Stimulated activated CD4-positive, alpha-beta T cell treated with anti-CD3 and anti-CD28 coated beads, Interleukin-1b, Interleukin-23, amount 100 ng/mL, for 24 hours (primary cell): ENCODE results near the gene FKBP15.
"Not testable (repeated sequence)": the region's sequence is repeated elsewhere in the genome, so short reads cannot be mapped to it uniquely, and the experiment has no call there.

Experiments
- DNase-seq, 4 experiments: peaks; one replicate each; pipeline ENCODE4 v3.0.0-alpha.2; 2020; ENCODE audit warnings: low read depth in 4 of 4, low spot score in 1 of 4

The FKBP15 gene

DNA sequence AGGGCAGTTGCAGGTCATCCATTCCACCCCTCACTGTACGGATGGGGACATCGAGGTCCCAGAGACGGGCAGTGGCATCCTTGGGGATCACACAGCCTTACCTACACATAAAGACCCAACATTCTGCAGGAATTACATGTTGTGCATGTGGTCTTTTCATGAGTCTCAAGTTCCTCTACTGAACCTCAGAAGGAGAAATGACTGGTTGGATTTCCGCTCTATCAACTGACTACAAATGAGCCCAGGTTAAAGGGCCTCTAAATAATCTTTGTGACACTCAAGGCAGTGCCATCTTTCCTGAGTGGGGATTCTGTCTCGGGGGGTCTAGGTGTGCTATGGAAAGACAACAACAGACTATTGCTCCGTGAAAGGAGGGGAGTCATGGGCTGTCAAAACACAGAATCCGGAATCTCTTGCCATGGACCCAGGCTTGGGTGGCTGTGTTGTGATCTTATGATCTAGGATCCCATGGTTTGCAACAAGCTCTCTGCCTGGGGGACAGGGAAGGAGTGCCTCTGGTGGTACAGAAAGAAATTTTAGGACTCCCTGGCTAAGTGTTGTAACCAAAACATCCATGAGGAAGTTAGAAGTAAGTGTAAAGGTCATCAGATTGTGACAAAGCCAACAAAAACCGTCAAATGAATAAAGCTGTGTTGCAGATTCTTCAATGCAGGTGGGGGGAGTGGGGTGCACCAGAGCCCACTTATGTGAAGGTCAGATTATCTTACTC lies 72.1 kb downstream of the FKBP15 start:
- no peak for DNase-seq

GRCh38 chr9:113148372-113148705 lies 72.7 kb downstream of the FKBP15 start:
- DNase-seq = no peak

GRCh38 chr9:113143432-113144227 lies 77.4 kb downstream of the FKBP15 start:
- no peak for DNase-seq

GRCh38 chr9:113140896-113141295 lies 80.2 kb downstream of the FKBP15 start:
- DNase-seq = not testable (repeated sequence)

GRCh38 chr9:113139953-113140352 lies 81.1 kb downstream of the FKBP15 start:
- DNase-seq = no peak

DNA sequence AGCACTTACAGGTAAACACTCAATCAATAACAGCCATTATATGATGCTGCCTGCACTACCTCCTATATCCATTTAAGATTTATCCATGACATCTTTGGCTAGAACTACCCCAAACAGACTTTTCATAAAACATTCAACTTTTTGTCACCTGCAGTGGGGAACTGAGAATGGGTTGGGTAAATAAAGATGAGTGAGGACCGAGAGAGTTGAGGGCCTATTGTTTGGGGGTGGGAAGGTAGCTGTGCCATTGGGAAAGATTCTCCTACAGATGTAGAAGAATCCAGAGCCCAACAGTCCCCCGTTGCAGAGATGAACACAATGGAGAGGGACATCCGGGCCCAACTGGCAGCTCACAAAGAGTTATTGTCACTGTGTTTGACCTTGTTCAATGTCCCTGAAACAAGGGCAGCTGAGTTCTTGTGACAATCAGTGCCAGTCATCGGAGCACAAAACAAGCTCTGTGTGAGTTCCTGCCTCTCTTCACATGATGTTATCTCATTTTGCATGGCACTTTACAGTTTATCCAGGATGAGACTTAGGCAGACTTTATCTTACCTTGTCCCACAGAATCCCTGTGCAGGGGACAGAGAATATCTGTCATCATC lies 81.8 kb downstream of the FKBP15 start:
- no peak for DNase-seq

DNA sequence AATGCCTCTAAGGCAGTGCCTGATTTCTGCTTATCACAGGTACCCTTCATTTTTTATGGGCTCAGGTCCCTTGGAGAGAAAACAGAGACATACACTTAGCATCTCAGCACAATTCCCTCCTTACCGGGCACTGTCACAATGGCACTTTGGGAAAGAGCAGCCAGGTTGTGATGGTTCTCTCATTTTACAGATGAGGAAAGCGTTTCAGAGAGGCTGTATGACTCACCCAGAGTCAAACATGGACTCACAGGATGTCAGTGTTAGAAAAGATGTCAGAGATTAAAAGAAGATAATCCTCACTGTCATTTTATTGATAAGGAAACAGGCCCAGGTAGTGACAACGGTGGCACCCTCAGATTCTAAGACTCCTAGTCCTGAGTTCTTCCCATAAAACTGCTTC lies 82.3 kb downstream of the FKBP15 start:
- no peak for DNase-seq

DNA sequence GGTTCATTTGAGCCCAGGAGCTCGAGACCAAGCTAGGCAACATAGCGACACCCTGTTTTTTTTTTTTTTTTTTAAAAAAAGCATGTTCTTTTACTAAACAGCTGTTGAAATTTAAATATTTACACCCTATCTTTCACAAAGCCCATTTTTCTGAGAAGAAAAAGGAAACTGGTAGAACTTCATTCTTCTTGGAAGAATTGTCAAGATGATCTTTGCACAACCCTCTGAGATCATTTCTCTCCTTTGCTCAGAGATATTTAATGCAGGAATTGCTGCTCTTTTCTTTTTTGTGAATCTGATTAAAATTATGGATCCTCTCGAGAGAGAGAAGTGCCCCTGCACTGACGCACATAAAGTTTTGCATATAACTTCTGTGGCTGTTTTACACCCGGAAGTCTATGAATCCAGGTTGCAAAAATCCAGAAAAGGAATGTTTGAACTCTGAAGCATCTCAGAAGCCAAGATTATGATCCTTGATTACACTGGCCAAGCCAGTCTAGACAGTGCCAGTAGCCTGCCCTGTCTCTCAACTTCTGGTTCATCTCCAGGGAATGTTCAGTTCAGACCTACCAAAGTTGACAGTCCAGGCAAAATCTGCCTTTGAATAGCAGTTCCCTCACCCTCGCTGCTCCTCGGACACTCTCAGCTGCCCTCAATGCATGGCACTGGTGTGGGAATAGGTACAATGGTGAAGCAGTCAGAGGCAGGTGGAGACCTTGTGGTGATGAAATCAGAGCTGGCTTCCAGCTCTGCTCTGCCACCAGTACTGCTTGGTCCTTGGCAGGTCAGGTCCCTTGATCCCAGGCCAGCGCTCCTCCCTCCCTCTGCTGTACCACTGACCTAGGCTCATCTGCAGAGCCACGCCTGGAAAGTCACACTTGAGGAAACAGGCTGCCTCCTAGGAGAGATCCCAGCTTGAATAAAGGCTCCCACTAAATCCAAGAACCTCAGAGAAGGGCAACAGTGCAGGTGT lies 83.6 kb downstream of the FKBP15 start:
- DNase-seq = no peak

- no peak for DNase-seq
Measured at GRCh38 chr9:113131689-113132151, 89.4 kb downstream of the FKBP15 start.

DNA sequence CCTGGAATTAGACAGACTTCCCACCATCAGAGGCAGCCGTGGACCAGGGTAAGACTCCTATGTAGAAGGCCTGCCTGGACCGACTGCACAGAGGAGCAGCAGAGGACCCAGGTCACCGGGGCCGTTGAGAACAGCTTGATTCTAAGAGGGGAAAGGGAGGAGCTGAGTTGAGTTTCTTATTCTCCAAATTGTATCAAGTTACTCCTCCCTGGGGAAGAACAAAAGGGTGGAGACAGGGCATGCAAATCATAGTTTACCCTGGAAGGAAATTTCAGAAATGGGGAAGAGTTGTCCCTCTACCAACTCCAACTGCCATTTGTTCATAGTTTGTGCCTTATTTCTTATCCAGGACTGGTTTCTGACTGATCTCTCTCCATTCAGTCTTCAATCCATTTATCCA lies 91.2 kb downstream of the FKBP15 start:
- no peak for DNase-seq

- DNase-seq = no peak
Measured at GRCh38 chr9:113129466-113129865, 91.6 kb downstream of the FKBP15 start.

GRCh38 chr9:113125386-113126035 lies 95.6 kb downstream of the FKBP15 start:
- no peak for DNase-seq

GRCh38 chr9:113118829-113119228 lies 102.2 kb downstream of the FKBP15 start:
- not testable (repeated sequence) for DNase-seq
